ENCODE measurements around the gene ABCD1. TPM values are rescaled to one million over a fixed set of nuclear protein-coding genes. Genes with fewer than 3 reads are reported as not detected.

The ABCD1 gene
- polyA plus RNA-seq, 2 of the 4 experiments (the other 2 are of a cell fraction): 1.7 to 3.8 TPM

- WGBS (ENCODE audit: missing lambda C conversion rate): 91% methylated on average over 13 of the region's 15 CpGs
- no peak for ATAC-seq
Observed at GRCh38 chrX:153786669-153787068, 62.0 kb downstream of the ABCD1 start.

GRCh38 chrX:153789654-153790053, 65.0 kb downstream of the ABCD1 start:
- POLR2A ChIA-PET: no interaction called here

More at GRCh38 chrX:153786669-153787068, 62.0 kb downstream of the ABCD1 start:
- H3K4me2 ChIP-seq: no peak overlapping the region
- ChIA-PET CTCF (interaction anchor here (1.2 to 2.0 kb wide), 3 partner anchors 9 to 23 kb away, joined by 3 to 5 read pairs (median 3); partner anchors contain the start of gene PLXNB3), POLR2A (no interaction called here)
- no peak overlapping the region for H3K4me3 ChIP-seq
- H3K27ac ChIP-seq: no peak overlapping the region
- H3K4me1 ChIP-seq: no peaks in the 10 kb centered on the region
- TF ChIP-seq MAFK (IDR thresholded peaks at IDR 0.05; ENCODE audit: partially characterized antibody) (no peak), FOXS1 (CRISPR knock-in tag; IDR thresholded peaks at IDR 0.05) (no peak), RAD21 (conservative IDR thresholded peaks at IDR 0.05 in 1 of 2, IDR thresholded peaks at IDR 0.05 in 1 of 2) (no peak), MAZ (IDR thresholded peaks at IDR 0.05; ENCODE audit: borderline replicate concordance, low read depth, low read length) (no peak), SMC3 (IDR thresholded peaks at IDR 0.05) (no peak), NFE2L2 (conservative IDR thresholded peaks at IDR 0.05; ENCODE audit: low read length) (no peak), RCOR1 (IDR thresholded peaks at IDR 0.05; ENCODE audit: low read depth, low read length) (no peak), KDM5A (IDR thresholded peaks at IDR 0.05) (no peak), RNF2 (IDR thresholded peaks at IDR 0.05; ENCODE audit: borderline replicate concordance, low read depth) (no peak), KDM1A (IDR thresholded peaks at IDR 0.05; ENCODE audit: low read depth) (no peak), NPAS2 (CRISPR knock-in tag; IDR thresholded peaks at IDR 0.05; ENCODE audit: borderline replicate concordance) (no peak), TP53 (CRISPR knock-in tag; IDR thresholded peaks at IDR 0.05) (no peak), HOXA7 (CRISPR knock-in tag; IDR thresholded peaks at IDR 0.05) (no peak), HMGXB4 (CRISPR knock-in tag; IDR thresholded peaks at IDR 0.05; ENCODE audit: borderline replicate concordance) (no peak), ESRRA (IDR thresholded peaks at IDR 0.05; ENCODE audit: borderline replicate concordance, low read length) (no peak)
- DNase-seq (ENCODE audit: low read depth in 1 of 2, low spot score in 1 of 2) (no peak), FAIRE-seq (no peak)
- no peaks in the 10 kb centered on the region for H3K9me3 ChIP-seq

More at GRCh38 chrX:153789654-153790053, 65.0 kb downstream of the ABCD1 start:
- H3K4me1 ChIP-seq: peaks cover 6% of the 10 kb centered on the region; the same call in 2 of the 3 replicates
- ATAC-seq: no peak
- H3K27ac ChIP-seq: no peak overlapping the region
- no peak overlapping the region for H3K4me3 ChIP-seq
- H3K4me2 ChIP-seq: no peak overlapping the region
- no peak for FAIRE-seq
- CTCF ChIA-PET: interaction anchor here (1.2 to 1.7 kb wide), 2 partner anchors 12 to 158 kb away, joined by 3 to 4 read pairs; no protein-coding TSS in a partner anchor
- no peak for DNase-seq (ENCODE audit: low read depth in 1 of 2, low spot score in 1 of 2)
- TF ChIP-seq POLR2AphosphoS2 (conservative IDR thresholded peaks at IDR 0.05; ENCODE audit: low read length) (no peak), NR3C1 (IDR thresholded peaks at IDR 0.05) (no peak), SREBF2 (IDR thresholded peaks at IDR 0.05) (no peak), CTCF (IDR thresholded peaks at IDR 0.05) (no peak), ZFP36 (IDR thresholded peaks at IDR 0.05; ENCODE audit: borderline replicate concordance, partially characterized antibody) (no peak), NFE2L2 (conservative IDR thresholded peaks at IDR 0.05; ENCODE audit: low read length) (no peak), BHLHE40 (IDR thresholded peaks at IDR 0.05; ENCODE audit: low read depth, low read length) (no peak), HOXB5 (CRISPR knock-in tag; IDR thresholded peaks at IDR 0.05) (no peak), FOSB (CRISPR knock-in tag; IDR thresholded peaks at IDR 0.05) (no peak), MYC (IDR thresholded peaks at IDR 0.05; ENCODE audit: borderline replicate concordance, low read length) (no peak), JUN (IDR thresholded peaks at IDR 0.05) (no peak), FOSL2 (IDR thresholded peaks at IDR 0.05) (no peak), FOSL2 (CRISPR knock-in tag; IDR thresholded peaks at IDR 0.05) (no peak), RAD21 (conservative IDR thresholded peaks at IDR 0.05 in 1 of 2, IDR thresholded peaks at IDR 0.05 in 1 of 2) (no peak), GATA3 (IDR thresholded peaks at IDR 0.05; ENCODE audit: borderline replicate concordance) (no peak), CHD4 (IDR thresholded peaks at IDR 0.05; ENCODE audit: borderline replicate concordance) (no peak), HEYL (CRISPR knock-in tag; IDR thresholded peaks at IDR 0.05) (no peak), HOXB13 (CRISPR knock-in tag; IDR thresholded peaks at IDR 0.05; ENCODE audit: low read depth) (no peak), ZSCAN20 (CRISPR knock-in tag; IDR thresholded peaks at IDR 0.05) (no peak), CEBPB (IDR thresholded peaks at IDR 0.05) (no peak), EHMT2 (IDR thresholded peaks at IDR 0.05; ENCODE audit: low read depth) (no peak)
- 92% methylated on average over 10 of the region's 12 CpGs for WGBS (ENCODE audit: missing lambda C conversion rate)
- H3K9me3 ChIP-seq: no peaks in the 10 kb centered on the region

Data from A549 (cell line).